PFSK-1 (cell line): Measurements from ENCODE around the gene ZNF627.

Source experiments
- FOXP2 ChIP-seq: optimal IDR thresholded peaks from 2 replicates; pipeline ENCODE3; 2011; ENCODE audit warnings: borderline replicate concordance, control low read depth, inconsistent platforms; ENCODE audit not compliant: insufficient read depth; ENCODE audit errors: extremely low read length, extremely low read depth
- POLR2AphosphoS5 ChIP-seq: IDR thresholded peaks from 2 replicates; pipeline ENCODE4 v1.6.1; 2012; ENCODE audit warnings: low read depth, mild to moderate bottlenecking, control low read depth, low read length, moderate library complexity
- REST ChIP-seq, 2 experiments: IDR thresholded peaks; 2 replicates each; pipeline versions ENCODE4 v1.6.1 to v1.8.0; 2011 to 2012; ENCODE audit warnings: low read depth in 2 of 2, low read length in 2 of 2, control low read depth in 1 of 2, inconsistent platforms in 1 of 2, mild to moderate bottlenecking in 1 of 2, moderate library complexity in 1 of 2; ENCODE audit not compliant: insufficient read depth in 1 of 2
- SIN3A ChIP-seq: IDR thresholded peaks from 2 replicates; pipeline ENCODE4 v1.6.1; 2012; ENCODE audit warnings: mild to moderate bottlenecking, low read length, moderate library complexity, borderline replicate concordance; ENCODE audit not compliant: insufficient read depth
- TAF1 ChIP-seq: IDR thresholded peaks from 2 replicates; pipeline ENCODE4 v1.6.1; 2012; ENCODE audit warnings: low read length, control low read depth, borderline replicate concordance; ENCODE audit not compliant: insufficient read depth

ZNF627 gene

GRCh38 chr19:11587975-11588631, 9.2 kb upstream of the ZNF627 start:
- TF ChIP-seq FOXP2 (no peak), REST (IDR thresholded peaks at IDR 0.05; ENCODE audit: insufficient read depth in 1 of 2, low read depth in 2 of 2, low read length in 2 of 2) (no peak), POLR2AphosphoS5 (no peak), SIN3A (no peak)

GRCh38 chr19:11594084-11594483, 3.2 kb upstream of the ZNF627 start:
- TF ChIP-seq POLR2AphosphoS5 (no peak), REST (IDR thresholded peaks at IDR 0.05; ENCODE audit: insufficient read depth in 1 of 2, low read depth in 2 of 2, low read length in 2 of 2) (no peak), TAF1 (no peak), FOXP2 (no peak), SIN3A (no peak)

GRCh38 chr19:11596156-11596555, 1.1 kb upstream of the ZNF627 start:
- TF ChIP-seq POLR2AphosphoS5 (no peak), FOXP2 (no peak)

- TF ChIP-seq SIN3A (no peak), TAF1 (no peak), POLR2AphosphoS5 (no peak), REST (IDR thresholded peaks at IDR 0.05; ENCODE audit: insufficient read depth in 1 of 2, low read depth in 2 of 2, low read length in 2 of 2) (no peak), FOXP2 (no peak)
Observed at GRCh38 chr19:11598103-11598483, 810 bp downstream of the ZNF627 start.

GRCh38 chr19:11598746-11599145, 1.5 kb downstream of the ZNF627 start:
- TF ChIP-seq TAF1 (no peak), POLR2AphosphoS5 (no peak), FOXP2 (no peak), SIN3A (no peak), REST (IDR thresholded peaks at IDR 0.05; ENCODE audit: insufficient read depth in 1 of 2, low read depth in 2 of 2, low read length in 2 of 2) (no peak)

GRCh38 chr19:11606484-11606883, 9.2 kb downstream of the ZNF627 start:
- TF ChIP-seq REST (IDR thresholded peaks at IDR 0.05; ENCODE audit: insufficient read depth in 1 of 2, low read depth in 2 of 2, low read length in 2 of 2) (no peak), POLR2AphosphoS5 (no peak), FOXP2 (no peak), TAF1 (no peak)
